Right lobe of liver (tissue), 4 donors: ENCODE data around the gene CFAP210.

Source experiments
- POLR2A ChIP-seq: fragments of 450-650 bp; IDR thresholded peaks from one replicate; pipeline ENCODE4 v1.6.1; 2017; ENCODE audit warnings: antibody characterized with exemption, mild to moderate bottlenecking
- TF ChIP-seq, protein P1 (sequence below), 4 donors: fragments of 200-600 bp in 3 of 4; fragments of 450-650 bp in 1 of 4; IDR thresholded peaks; one replicate each; pipeline versions ENCODE4 v1.5.1 to v1.8.0; 2016 to 2022; ENCODE audit warnings: antibody characterized with exemption in 4 of 4, mild to moderate bottlenecking in 2 of 4
- donor health status: DM: no; HTN: no; CAD: no.
- donor health status: DM: no; HTN: no; CAD: no.
- donor health status: DM: no; HTN: yes; CAD: no.

DNA sequence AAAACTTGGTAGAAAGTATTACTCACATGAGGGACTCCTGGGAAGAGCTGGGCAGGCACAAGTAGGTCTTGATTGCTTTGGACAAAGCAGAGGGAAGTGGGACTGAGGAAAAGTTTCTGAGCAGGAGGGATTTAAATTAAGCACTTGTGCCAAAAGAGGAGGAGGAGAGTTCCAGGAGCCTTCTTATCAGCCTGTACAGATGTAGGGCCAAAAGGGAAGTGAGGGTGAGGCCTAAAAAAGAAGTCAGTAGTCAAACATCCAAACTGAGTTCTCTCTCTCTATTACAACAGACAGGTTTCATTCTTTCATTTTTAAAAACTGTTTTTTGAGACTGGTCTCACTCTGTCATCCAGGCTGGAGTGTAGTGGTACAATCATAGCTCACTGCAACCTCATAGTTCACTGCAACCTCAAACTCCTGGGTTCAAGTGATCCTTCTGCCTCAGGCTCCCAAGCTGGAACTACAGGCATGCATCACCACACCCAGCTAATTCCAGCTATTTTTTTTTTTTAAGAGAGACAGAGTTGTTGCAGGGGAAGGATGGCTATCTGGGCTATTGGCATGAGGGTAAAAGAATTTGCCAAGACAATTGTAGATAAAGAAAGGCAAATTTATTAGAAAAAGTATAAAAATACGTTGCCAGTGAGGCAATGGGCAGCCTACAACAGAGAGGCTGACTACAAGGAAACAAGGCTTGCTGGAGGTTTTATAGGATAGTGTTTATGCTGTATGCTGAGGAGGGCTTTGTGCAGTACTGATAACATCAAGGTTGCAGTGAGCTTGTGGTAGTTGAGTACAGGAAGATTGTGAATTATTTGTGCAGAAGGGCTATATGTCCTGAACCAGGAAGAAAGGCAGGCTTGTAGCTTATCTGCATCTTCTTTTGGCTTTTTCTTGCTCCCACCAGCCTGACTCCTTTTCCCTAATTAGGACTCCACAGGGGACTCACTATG lies 29.0 kb downstream of the CFAP210 start:
- TF ChIP-seq, protein P1, sequence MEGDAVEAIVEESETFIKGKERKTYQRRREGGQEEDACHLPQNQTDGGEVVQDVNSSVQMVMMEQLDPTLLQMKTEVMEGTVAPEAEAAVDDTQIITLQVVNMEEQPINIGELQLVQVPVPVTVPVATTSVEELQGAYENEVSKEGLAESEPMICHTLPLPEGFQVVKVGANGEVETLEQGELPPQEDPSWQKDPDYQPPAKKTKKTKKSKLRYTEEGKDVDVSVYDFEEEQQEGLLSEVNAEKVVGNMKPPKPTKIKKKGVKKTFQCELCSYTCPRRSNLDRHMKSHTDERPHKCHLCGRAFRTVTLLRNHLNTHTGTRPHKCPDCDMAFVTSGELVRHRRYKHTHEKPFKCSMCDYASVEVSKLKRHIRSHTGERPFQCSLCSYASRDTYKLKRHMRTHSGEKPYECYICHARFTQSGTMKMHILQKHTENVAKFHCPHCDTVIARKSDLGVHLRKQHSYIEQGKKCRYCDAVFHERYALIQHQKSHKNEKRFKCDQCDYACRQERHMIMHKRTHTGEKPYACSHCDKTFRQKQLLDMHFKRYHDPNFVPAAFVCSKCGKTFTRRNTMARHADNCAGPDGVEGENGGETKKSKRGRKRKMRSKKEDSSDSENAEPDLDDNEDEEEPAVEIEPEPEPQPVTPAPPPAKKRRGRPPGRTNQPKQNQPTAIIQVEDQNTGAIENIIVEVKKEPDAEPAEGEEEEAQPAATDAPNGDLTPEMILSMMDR (IDR thresholded peaks at IDR 0.05), result no peak
- TF ChIP-seq POLR2A, result no peak
